HG02981 (cell line): ENCODE data around the gene GTF2A1.
"Not testable (repeated sequence)": the region's sequence is repeated elsewhere in the genome, so short reads cannot be mapped to it uniquely, and the experiment has no call there.

ENCODE experiments used
- ATAC-seq: cut with Tn5 transposase; IDR thresholded peaks from one replicate; pipeline ENCODE4 v1.9.1; 2021; ENCODE audit warnings: mild to moderate bottlenecking, moderate library complexity; ENCODE audit not compliant: unreplicated experiment

Gene GTF2A1

DNA sequence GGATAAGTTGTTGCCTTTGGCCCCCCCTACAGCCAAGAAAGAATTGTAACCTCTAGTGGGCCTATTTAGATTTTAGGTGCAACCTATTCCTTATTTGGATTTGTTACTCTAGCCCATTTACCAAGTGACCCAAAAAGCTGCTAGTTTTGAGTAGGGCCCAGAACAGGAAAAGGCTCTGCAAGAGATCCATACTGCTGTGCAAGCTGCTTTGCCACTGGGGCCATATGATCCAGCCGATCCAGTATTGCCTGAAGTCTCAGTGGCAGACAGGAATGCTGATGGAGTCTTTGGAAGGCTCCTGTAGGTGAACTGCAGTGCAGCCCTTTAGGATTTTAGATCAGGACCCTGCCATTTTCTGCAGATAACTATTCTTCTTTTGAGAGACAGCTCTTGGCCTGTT lies 12.9 kb upstream of the GTF2A1 start:
- no peak for ATAC-seq

GRCh38 chr14:81231540-81231939 lies 10.8 kb upstream of the GTF2A1 start:
- ATAC-seq: no peak

GRCh38 chr14:81224222-81224621 lies 3.5 kb upstream of the GTF2A1 start:
- no peak for ATAC-seq

DNA sequence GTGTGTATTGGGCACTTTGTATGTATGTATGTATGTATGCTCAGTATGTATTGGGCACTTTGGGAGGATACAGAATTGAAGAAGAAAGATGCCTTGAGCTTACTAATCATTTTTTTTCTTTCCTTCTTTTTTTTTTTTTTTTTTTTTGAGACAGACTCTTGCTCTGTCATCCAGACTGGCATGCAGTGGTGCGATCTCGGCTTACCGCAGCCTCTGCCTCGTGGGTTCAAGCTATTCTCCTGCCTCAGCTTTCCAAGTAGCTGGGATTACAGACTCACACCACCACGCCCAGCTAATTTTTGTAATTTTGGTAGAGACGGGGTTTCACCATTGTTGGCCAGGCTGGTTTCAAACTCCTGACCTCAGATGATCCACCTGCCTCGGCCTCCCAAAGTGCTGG lies 3.0 kb upstream of the GTF2A1 start:
- ATAC-seq: not testable (repeated sequence)

GRCh38 chr14:81222691-81223090 lies 1.9 kb upstream of the GTF2A1 start:
- no peak for ATAC-seq

DNA sequence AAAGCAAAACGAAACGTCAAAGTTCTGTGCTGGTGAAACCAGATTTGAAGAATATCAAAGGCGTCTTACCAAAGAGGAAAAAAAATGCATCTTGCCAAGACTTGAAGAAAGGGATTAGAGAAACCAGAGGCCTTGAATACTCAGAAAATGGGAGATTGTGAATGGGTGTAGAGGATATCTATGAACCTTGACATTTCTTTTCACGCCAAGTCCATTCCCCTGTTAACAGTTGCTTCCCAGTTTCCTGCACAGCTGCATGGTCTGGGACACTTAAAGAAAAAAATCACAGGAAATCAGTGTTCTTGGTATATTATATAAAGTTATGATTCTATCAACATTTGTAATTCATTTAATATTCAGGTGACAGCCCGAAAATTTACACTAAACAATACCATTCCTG lies 1.4 kb upstream of the GTF2A1 start:
- no peak for ATAC-seq

DNA sequence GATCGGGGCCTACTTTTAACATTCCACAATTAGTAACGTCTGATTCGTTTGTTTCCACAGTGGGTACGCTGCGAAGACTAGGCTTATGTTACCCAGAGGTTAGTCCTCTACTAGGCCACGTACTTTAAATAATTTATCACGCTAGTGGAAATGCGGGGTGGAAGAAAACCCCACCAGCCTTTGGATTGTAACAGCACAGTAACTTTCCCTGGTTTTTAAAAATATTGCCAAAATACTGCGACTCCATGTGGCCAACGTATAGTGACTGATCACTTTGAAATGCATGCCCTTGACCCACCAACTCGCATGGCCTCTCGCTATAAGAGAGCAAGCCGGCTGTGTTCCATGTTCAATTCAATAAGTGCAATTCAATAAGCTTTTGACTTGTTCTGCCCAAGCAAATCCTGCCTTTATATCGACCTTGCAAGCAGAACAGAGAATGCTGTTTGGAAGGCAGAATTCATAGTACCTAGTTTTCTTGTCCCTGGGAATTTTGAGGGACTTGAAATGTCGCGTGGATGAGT lies 882 bp upstream of the GTF2A1 start:
- no peak for ATAC-seq

- ATAC-seq: no peak
Observed at GRCh38 chr14:81220580-81220829, 254 bp downstream of the GTF2A1 start.

DNA sequence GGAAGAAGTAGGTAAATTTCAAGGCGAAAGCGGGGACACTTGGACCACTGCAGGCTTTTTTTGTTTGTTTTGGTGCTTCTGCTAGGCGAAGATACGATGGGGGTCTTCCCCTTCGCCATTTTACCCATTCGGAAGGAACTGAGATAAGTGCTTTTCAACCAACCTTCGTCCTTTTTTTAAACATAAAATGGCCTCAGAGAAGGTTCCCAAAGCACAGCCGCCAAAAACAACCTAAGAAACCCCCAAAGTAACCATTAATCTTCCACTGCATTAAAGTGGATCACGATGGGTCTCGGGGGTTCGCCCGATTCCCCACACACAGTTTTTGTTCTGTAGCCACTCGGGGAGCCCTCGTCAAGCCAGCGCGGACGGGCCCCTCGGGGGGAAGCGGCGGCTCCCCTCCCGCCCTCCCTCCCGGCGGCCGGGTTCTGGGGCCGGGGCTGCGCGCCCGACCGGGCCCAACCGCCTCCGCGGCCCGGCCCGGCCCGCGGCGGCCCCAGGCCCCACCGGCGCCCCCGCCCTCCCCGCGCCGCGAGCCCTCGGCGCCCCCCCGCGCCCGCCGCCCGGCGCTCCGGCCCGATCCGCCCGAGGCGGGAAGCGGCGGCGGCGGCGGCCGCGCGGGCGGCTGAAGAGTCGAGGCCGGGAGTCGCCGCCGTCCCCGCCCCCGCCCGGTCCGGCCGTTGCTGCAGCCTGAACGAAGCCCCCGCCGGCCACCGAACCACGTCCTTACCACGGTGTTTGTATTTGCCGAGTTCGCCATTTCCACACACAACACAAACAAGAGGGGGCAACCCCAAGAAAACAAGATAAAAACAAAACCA lies 790 bp downstream of the GTF2A1 start:
- ATAC-seq: no peak

GRCh38 chr14:81219210-81219758 lies 1.5 kb downstream of the GTF2A1 start:
- peak; percentile 58 for ATAC-seq

GRCh38 chr14:81211844-81212243 lies 8.9 kb downstream of the GTF2A1 start:
- ATAC-seq: peak; percentile 84

- ATAC-seq: no peak
Observed at GRCh38 chr14:81209167-81209836, 11.5 kb downstream of the GTF2A1 start.

DNA sequence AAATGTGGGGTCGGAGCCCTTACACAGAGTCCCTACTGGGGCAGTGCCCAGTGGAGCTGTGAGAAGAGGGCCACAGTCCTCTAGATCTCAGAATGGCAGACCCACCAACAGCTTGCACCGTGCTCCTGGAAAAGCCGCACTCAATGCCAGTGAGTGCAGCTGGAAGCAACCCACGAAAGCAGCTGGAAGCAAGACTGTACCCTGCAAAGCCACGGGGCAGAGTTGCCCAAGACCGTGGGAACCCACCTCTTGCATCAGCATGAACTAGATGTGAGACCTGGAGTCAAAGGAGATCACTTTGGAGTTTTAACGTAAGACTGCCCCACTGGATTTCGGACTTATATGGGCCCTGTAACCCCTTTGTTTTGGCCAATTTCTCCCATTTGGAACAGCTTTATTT lies 12.3 kb downstream of the GTF2A1 start:
- no peak for ATAC-seq

DNA sequence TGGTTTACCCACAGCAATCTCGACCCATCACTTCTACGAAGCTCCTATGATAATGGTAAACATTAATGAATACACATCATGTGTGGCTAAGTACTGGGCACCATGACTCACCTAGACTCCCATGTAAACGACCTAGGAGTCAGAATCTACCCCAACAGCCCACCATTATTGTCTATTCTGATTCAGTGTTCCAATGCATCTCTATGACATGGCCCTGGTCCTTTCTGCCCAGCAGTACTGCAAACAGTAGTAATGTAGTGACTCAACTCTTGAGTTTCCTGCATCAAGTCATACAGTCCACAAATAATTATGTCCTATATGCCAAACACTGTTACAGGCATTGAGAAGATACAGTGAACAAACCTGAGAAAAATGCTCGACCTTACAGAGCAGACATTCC lies 14.6 kb downstream of the GTF2A1 start:
- ATAC-seq: no peak

GRCh38 chr14:81205639-81206038 lies 15.1 kb downstream of the GTF2A1 start:
- ATAC-seq: no peak

DNA sequence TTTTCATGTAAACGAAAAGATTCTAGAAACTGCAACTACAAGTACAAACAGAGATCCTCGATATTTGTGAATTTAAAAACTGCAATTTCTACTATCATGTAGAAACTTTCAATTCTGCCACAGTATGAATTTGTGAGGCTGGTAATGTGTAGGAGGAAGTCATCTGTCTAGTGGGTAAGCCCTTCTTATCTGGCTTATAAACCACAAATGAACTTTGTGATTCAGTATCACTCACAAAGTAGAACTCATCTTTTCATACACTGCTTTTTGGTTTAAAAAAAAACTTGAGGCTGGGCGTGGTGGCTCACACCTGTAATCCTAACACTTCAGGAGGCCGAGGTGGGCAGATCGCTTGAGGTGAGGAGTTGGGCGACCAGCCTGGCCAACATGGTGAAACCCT lies 20.7 kb downstream of the GTF2A1 start:
- ATAC-seq: no peak

DNA sequence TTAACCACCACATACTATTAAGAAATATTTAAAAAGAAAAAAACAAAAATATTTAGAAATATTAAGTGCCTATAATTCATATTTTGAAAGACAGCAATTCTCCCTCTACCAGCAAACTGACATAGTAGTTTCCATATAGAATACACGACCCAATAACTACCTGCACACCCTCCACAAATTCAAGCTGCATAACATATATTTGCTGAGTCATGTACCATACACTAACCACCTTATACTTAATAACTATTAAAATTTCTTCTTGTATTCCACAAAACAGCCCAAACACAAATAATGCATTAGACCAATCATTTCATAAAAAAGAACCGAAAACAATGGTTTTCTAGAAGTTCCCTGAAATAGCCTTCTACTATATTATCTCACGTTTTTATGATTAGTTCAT lies 21.7 kb downstream of the GTF2A1 start:
- no peak for ATAC-seq

- no peak for ATAC-seq
Observed at GRCh38 chr14:81198651-81199050, 22.1 kb downstream of the GTF2A1 start.

DNA sequence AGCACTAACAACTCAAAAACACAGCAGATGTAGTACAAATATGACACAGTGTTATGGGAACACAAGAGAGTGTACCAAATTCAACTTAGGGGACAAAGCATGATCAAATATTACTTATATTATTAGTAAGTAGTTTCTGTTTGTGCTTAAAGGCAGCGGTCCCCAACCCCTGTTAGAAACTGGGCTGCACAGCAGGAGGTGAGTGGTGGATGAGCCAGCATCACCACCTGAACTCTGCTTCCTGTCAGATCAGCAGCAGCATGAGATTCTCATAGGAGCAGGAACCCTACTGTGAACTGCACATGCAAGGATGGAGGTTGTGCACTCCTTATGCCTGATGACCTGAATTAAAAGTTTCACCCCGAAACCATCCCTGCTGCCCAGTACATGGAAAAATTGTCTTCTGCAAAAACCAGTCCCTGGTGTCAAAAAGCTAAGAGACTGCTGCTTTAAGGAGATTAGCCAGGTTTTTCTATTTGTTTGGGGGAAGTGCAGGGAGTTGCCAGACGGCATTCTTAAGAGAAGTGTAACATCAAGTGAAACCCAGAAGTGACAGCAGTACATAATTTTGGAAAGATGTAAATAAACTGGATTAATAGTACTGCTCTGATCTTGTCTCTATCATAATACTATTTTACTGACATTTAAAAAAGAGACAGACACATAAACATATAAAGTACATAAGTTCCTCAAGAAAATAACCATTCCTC lies 26.7 kb downstream of the GTF2A1 start:
- peak; percentile 67 for ATAC-seq

GRCh38 chr14:81192594-81192993 lies 28.2 kb downstream of the GTF2A1 start:
- no peak for ATAC-seq

GRCh38 chr14:81187832-81188522 lies 32.8 kb downstream of the GTF2A1 start:
- peak; percentile 94 for ATAC-seq
